HT1080 (cell line): ENCODE results near the gene IL20RA. TPM values are rescaled to one million over a fixed set of nuclear protein-coding genes. Genes with fewer than 3 reads are reported as not detected.
"Not testable (repeated sequence)": the region's sequence is repeated elsewhere in the genome, so short reads cannot be mapped to it uniquely, and the experiment has no call there.

Experiments used
- DNase-seq: peaks from one replicate; pipeline ENCODE4 v3.0.0-alpha.2; 2015; ENCODE audit warnings: low read depth
- total RNA-seq: library from RNA; depleted of rRNA; stranded (reverse); fragments of >200 nt; shearing (Covaris generic); gene quantifications from 2 replicates; pipeline ENCODE4 v1.2.3, GENCODE V29; 2014

IL20RA gene
- total RNA-seq, 1 experiment from 2014 or later = not detected

- DNase-seq = not testable (repeated sequence)
Measured at GRCh38 chr6:136973781-136974180, 71.0 kb downstream of the IL20RA start.

- DNase-seq = no peak
Measured at GRCh38 chr6:136971609-136972008, 73.2 kb downstream of the IL20RA start.

GRCh38 chr6:136969930-136970329 lies 74.8 kb downstream of the IL20RA start:
- DNase-seq = no peak

GRCh38 chr6:136969433-136969832 lies 75.3 kb downstream of the IL20RA start:
- DNase-seq = no peak

- no peak for DNase-seq
Measured at GRCh38 chr6:136968837-136969236, 75.9 kb downstream of the IL20RA start.

- peak; percentile 71 for DNase-seq
Measured at GRCh38 chr6:136967876-136968752, 76.7 kb downstream of the IL20RA start.

- DNase-seq = no peak
Measured at GRCh38 chr6:136964398-136964797, 80.4 kb downstream of the IL20RA start.

GRCh38 chr6:136963259-136963658 lies 81.5 kb downstream of the IL20RA start:
- DNase-seq = no peak

GRCh38 chr6:136962661-136963060 lies 82.1 kb downstream of the IL20RA start:
- no peak for DNase-seq

GRCh38 chr6:136961848-136962247 lies 82.9 kb downstream of the IL20RA start:
- DNase-seq = no peak

GRCh38 chr6:136960781-136961180 lies 84.0 kb downstream of the IL20RA start:
- DNase-seq = no peak

GRCh38 chr6:136959935-136960334 lies 84.8 kb downstream of the IL20RA start:
- not testable (repeated sequence) for DNase-seq

GRCh38 chr6:136959471-136959891 lies 85.3 kb downstream of the IL20RA start:
- DNase-seq = no peak

GRCh38 chr6:136958168-136958567 lies 86.6 kb downstream of the IL20RA start:
- no peak for DNase-seq

- no peak for DNase-seq
Measured at GRCh38 chr6:136956590-136957544, 87.9 kb downstream of the IL20RA start.

GRCh38 chr6:136955123-136955522 lies 89.6 kb downstream of the IL20RA start:
- DNase-seq = no peak

GRCh38 chr6:136952714-136953260 lies 92.0 kb downstream of the IL20RA start:
- no peak for DNase-seq

- DNase-seq = no peak
Measured at GRCh38 chr6:136950436-136951126, 94.2 kb downstream of the IL20RA start.
